AG04450 (cell line): ENCODE measurements around the gene WHRN. TPM values are rescaled to one million over a fixed set of nuclear protein-coding genes. Genes with fewer than 3 reads are reported as not detected.

Experiments used
- CTCF ChIA-PET: fragments of 300-600, 350-600 bp; formaldehyde crosslinking; extraction: SDS; loops from one replicate; lab custom pipeline; 2022; ENCODE audit warnings: antibody characterized with exemption, inconsistent platforms; lab: Charles Lee
- POLR2A ChIA-PET: fragments of 350-600 bp; formaldehyde crosslinking; extraction: SDS; loops from one replicate; lab custom pipeline; 2021; ENCODE audit warnings: antibody characterized with exemption, inconsistent platforms; lab: Yijun Ruan, JAX
- DNase-seq: peaks from one replicate; pipeline ENCODE4 v3.0.0-alpha.2; 2011; ENCODE audit warnings: low read depth, low spot score
- H3K27ac ChIP-seq: one replicate; pipeline ENCODE4 v1.5.1; 2012; ENCODE audit warnings: low read depth, low read length, control low read depth
- H3K27me3 ChIP-seq: one replicate; pipeline ENCODE4 v1.6.0; 2012; ENCODE audit warnings: low read length; ENCODE audit not compliant: control insufficient read depth, insufficient read depth
- H3K4me3 ChIP-seq: 2 replicates; pipeline ENCODE4 v1.5.1; 2011; ENCODE audit warnings: mild to moderate bottlenecking, low read depth, low read length, control low read depth
- H3K9me3 ChIP-seq: 2 replicates; pipeline ENCODE4 v1.5.1; 2012; ENCODE audit warnings: low read length; ENCODE audit not compliant: control insufficient read depth, insufficient read depth
- CTCF ChIP-seq: IDR thresholded peaks from 2 replicates; pipeline ENCODE4 v1.5.1; 2011; ENCODE audit warnings: low read depth, low read length, control low read depth, inconsistent platforms
- polyA plus RNA-seq: library from polyadenylated mRNA; depleted of rRNA; stranded (reverse); fragments of >200 nt; gene quantifications from 2 replicates; pipeline ENCODE4 v1.2.3, GENCODE V29; 2011

Gene WHRN
- polyA plus RNA-seq, 1 experiment = 1.1 TPM

- POLR2A ChIA-PET = no interaction called here
- no peak for TF ChIP-seq CTCF
- Histone ChIP-seq H3K27ac (no peak overlapping the region), H3K27me3 (peaks cover 26% of the 10 kb centered on the region), H3K9me3 (no peaks in the 10 kb centered on the region; the same call in 1 of the 2 replicates), H3K4me3 (no peak overlapping the region)
- CTCF ChIA-PET = interaction anchor here (1.6 kb wide), 1 partner anchor 154 kb away, joined by 6 read pairs; no protein-coding TSS in a partner anchor
- DNase-seq = no peak
These were observed 5.7 kb downstream of the WHRN start for GRCh38 chr9:114499528-114499927.

GRCh38 chr9:114497727-114498382 is 7.4 kb downstream of the WHRN start:
- no peak overlapping the region for H3K27ac ChIP-seq
- no peaks in the 10 kb centered on the region for H3K9me3 ChIP-seq
- DNase-seq = no peak
- ChIA-PET CTCF (interaction anchor here (1.3 kb wide), 1 partner anchor 11 kb away, joined by 6 read pairs; no protein-coding TSS in a partner anchor), POLR2A (no interaction called here)
- H3K4me3 ChIP-seq = no peak overlapping the region
- peaks cover 24% of the 10 kb centered on the region for H3K27me3 ChIP-seq
- no peak for TF ChIP-seq CTCF

- H3K4me3 ChIP-seq = no peak overlapping the region
- peaks cover 24% of the 10 kb centered on the region for H3K27me3 ChIP-seq
- CTCF ChIA-PET = interaction anchor here (1.3 kb wide), 1 partner anchor 11 kb away, joined by 6 read pairs; no protein-coding TSS in a partner anchor
- TF ChIP-seq CTCF = no peak
- H3K9me3 ChIP-seq = no peaks in the 10 kb centered on the region
- DNase-seq = no peak
- POLR2A ChIA-PET = no interaction called here
- H3K27ac ChIP-seq = no peak overlapping the region
These were observed 8.0 kb downstream of the WHRN start for GRCh38 chr9:114497236-114497635.

- ChIA-PET POLR2A (no interaction called here), CTCF (interaction anchor here (1.0 to 1.3 kb wide), 2 partner anchors 8 kb away, joined by 3 to 8 read pairs; no protein-coding TSS in a partner anchor)
- Histone ChIP-seq H3K27ac (no peak overlapping the region), H3K4me3 (no peak overlapping the region), H3K27me3 (peaks cover 31% of the 10 kb centered on the region), H3K9me3 (no peaks in the 10 kb centered on the region)
- no peak for TF ChIP-seq CTCF
- no peak for DNase-seq
These were observed 9.3 kb downstream of the WHRN start for GRCh38 chr9:114496011-114496410.
